ENCODE results near the gene KIR2DL4.

Gene KIR2DL4

GRCh38 chr19:54792814-54793213 is 10.6 kb upstream of the KIR2DL4 start:
- TF ChIP-seq EZH2 (IDR thresholded peaks at IDR 0.05; ENCODE audit: borderline replicate concordance, low read length) (no peak), CTCF (IDR thresholded peaks at IDR 0.05; ENCODE audit: low read length) (no peak)
- Histone ChIP-seq H2AFZ (ENCODE audit: low read length) (no peak overlapping the region), H3K9me3 (ENCODE audit: low read length) (no peaks in the 10 kb centered on the region), H3K9me2 (ENCODE audit: low read depth, low read length) (no peaks in the 10 kb centered on the region), H3K79me2 (ENCODE audit: insufficient read depth, low read length) (no peaks in the 10 kb centered on the region), H3K4me2 (ENCODE audit: low read length) (no peak overlapping the region), H3F3A (ENCODE audit: insufficient read depth, low read length) (no peaks in the 10 kb centered on the region), H4K20me1 (ENCODE audit: insufficient read depth, low read length) (no peaks in the 10 kb centered on the region), H3K27me3 (ENCODE audit: insufficient read depth, low read length) (no peaks in the 10 kb centered on the region), H3K9ac (ENCODE audit: low read length) (no peak overlapping the region), H3K27ac (ENCODE audit: low read depth, low read length, poor library complexity, severe bottlenecking) (no peak overlapping the region), H3K36me3 (ENCODE audit: insufficient read depth, low read length) (no peaks in the 10 kb centered on the region), H3K4me1 (ENCODE audit: insufficient read depth, low read length, severe bottlenecking) (no peaks in the 10 kb centered on the region), H3K4me3 (ENCODE audit: low read depth, low read length, poor library complexity, severe bottlenecking) (no peak overlapping the region)

GRCh38 chr19:54795758-54796157 is 7.7 kb upstream of the KIR2DL4 start:
- H3K4me2 ChIP-seq (ENCODE audit: low read length): no peak overlapping the region
- no peak overlapping the region for H3K27ac ChIP-seq (ENCODE audit: low read depth, low read length, poor library complexity, severe bottlenecking)
- H3K4me1 ChIP-seq (ENCODE audit: insufficient read depth, low read length, severe bottlenecking): no peaks in the 10 kb centered on the region
- no peak for TF ChIP-seq EZH2 (IDR thresholded peaks at IDR 0.05; ENCODE audit: borderline replicate concordance, low read length)
- TF ChIP-seq CTCF (IDR thresholded peaks at IDR 0.05; ENCODE audit: low read length): no peak
- H3K36me3 ChIP-seq (ENCODE audit: insufficient read depth, low read length): no peaks in the 10 kb centered on the region
- no peaks in the 10 kb centered on the region for H3K9me2 ChIP-seq (ENCODE audit: low read depth, low read length)
- no peaks in the 10 kb centered on the region for H3K79me2 ChIP-seq (ENCODE audit: insufficient read depth, low read length)
- no peaks in the 10 kb centered on the region for H3K9me3 ChIP-seq (ENCODE audit: low read length)
- H3F3A ChIP-seq (ENCODE audit: insufficient read depth, low read length): no peaks in the 10 kb centered on the region
- H4K20me1 ChIP-seq (ENCODE audit: insufficient read depth, low read length): no peaks in the 10 kb centered on the region
- no peaks in the 10 kb centered on the region for H3K27me3 ChIP-seq (ENCODE audit: insufficient read depth, low read length)
- no peak overlapping the region for H2AFZ ChIP-seq (ENCODE audit: low read length)
- H3K9ac ChIP-seq (ENCODE audit: low read length): no peak overlapping the region
- no peak overlapping the region for H3K4me3 ChIP-seq (ENCODE audit: low read depth, low read length, poor library complexity, severe bottlenecking)

- H3K79me2 ChIP-seq (ENCODE audit: insufficient read depth, low read length): no peaks in the 10 kb centered on the region
- no peaks in the 10 kb centered on the region for H3K9me2 ChIP-seq (ENCODE audit: low read depth, low read length)
- no peaks in the 10 kb centered on the region for H3K36me3 ChIP-seq (ENCODE audit: insufficient read depth, low read length)
- no peak for TF ChIP-seq CTCF (IDR thresholded peaks at IDR 0.05; ENCODE audit: low read length)
- no peak for TF ChIP-seq EZH2 (IDR thresholded peaks at IDR 0.05; ENCODE audit: borderline replicate concordance, low read length)
- H3F3A ChIP-seq (ENCODE audit: insufficient read depth, low read length): no peaks in the 10 kb centered on the region
- no peak overlapping the region for H2AFZ ChIP-seq (ENCODE audit: low read length)
- no peaks in the 10 kb centered on the region for H3K9me3 ChIP-seq (ENCODE audit: low read length)
- H4K20me1 ChIP-seq (ENCODE audit: insufficient read depth, low read length): no peaks in the 10 kb centered on the region
- no peak overlapping the region for H3K9ac ChIP-seq (ENCODE audit: low read length)
- H3K27ac ChIP-seq (ENCODE audit: low read depth, low read length, poor library complexity, severe bottlenecking): no peak overlapping the region
- H3K4me1 ChIP-seq (ENCODE audit: insufficient read depth, low read length, severe bottlenecking): no peaks in the 10 kb centered on the region
- no peak overlapping the region for H3K4me2 ChIP-seq (ENCODE audit: low read length)
- no peak overlapping the region for H3K4me3 ChIP-seq (ENCODE audit: low read depth, low read length, poor library complexity, severe bottlenecking)
- H3K27me3 ChIP-seq (ENCODE audit: insufficient read depth, low read length): no peaks in the 10 kb centered on the region; the same call in 1 of the 2 replicates
Observed at GRCh38 chr19:54804101-54804500, 691 bp downstream of the KIR2DL4 start.
